ENCODE data around the gene ELF3.

DNA sequence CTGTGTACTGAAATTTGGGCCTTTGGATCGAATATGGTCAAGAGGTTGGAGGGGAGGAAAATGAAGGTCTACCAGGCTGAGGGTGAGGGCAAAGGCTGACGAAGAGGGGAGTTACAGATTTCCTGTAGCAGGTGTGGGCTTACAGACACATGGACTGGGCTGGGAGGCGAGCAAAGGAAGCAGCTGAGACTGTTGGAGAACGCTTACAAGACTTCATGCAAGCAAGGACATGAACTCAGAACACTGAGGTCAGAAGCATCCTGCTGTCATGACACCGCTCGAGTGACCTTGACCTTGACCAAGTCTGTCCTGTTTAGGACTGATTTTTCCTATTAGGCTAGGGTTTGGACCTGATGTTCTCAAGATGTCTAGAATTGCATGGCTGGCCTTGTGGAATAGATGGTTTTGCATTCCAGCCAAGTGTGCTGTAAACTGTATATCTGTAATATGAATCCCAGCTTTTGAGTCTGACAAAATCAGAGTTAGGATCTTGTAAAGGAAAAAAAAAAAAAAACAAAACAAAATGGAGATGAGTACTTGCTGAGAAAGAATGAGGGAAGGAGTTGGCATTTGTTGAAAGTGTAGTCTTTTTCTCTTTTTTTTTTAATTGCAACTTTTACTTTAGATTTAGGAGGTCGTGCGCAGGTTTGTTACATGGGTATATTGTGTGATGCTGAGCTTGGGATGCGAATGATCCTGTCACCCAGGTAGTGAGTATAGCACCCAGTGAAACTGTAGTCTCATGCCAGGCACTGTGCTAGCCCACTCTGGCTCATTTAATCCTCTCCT is 5.8 kb downstream of the ELF3 start:
- TF ChIP-seq, protein P1, sequence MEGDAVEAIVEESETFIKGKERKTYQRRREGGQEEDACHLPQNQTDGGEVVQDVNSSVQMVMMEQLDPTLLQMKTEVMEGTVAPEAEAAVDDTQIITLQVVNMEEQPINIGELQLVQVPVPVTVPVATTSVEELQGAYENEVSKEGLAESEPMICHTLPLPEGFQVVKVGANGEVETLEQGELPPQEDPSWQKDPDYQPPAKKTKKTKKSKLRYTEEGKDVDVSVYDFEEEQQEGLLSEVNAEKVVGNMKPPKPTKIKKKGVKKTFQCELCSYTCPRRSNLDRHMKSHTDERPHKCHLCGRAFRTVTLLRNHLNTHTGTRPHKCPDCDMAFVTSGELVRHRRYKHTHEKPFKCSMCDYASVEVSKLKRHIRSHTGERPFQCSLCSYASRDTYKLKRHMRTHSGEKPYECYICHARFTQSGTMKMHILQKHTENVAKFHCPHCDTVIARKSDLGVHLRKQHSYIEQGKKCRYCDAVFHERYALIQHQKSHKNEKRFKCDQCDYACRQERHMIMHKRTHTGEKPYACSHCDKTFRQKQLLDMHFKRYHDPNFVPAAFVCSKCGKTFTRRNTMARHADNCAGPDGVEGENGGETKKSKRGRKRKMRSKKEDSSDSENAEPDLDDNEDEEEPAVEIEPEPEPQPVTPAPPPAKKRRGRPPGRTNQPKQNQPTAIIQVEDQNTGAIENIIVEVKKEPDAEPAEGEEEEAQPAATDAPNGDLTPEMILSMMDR (IDR thresholded peaks at IDR 0.05) = no peak
- no peak for TF ChIP-seq POLR2A (IDR thresholded peaks at IDR 0.05)

Data from uterus (tissue), 2 donors.